Pancreas (tissue), 10 donors: ENCODE measurements around the gene LMX1B. TPM values are rescaled to one million over a fixed set of nuclear protein-coding genes. Genes with fewer than 3 reads are reported as not detected.

Experiments
- ATAC-seq, 4 donors: fragments of 200-7000 bp; cut with Tn5 transposase; one replicate each; pipeline versions ENCODE4 v1.8.0 to v1.9.1; 2020; ENCODE audit warnings: mild to moderate bottlenecking in 4 of 4, moderate library complexity in 4 of 4
- DNase-seq, 6 donors: peaks; one replicate each; pipeline ENCODE4 v3.0.0-alpha.2; 2020
- FAIRE-seq: peaks from 2 replicates; lab custom pipeline; 2012; peaks lifted over from hg19 to GRCh38; lab: Jason Lieb, UNC
- H3K27ac ChIP-seq, 4 donors: fragments of 200-600 bp; sonication (generic); 1 replicate in 3 of 4; 2 replicates in 1 of 4; pipeline versions ENCODE4 v1.5.0 to v1.8.0; 2020
- H3K27me3 ChIP-seq, 4 donors: fragments of 200-600 bp; one replicate each; pipeline ENCODE4 v1.8.0; 2021
- H3K36me3 ChIP-seq, 3 donors: fragments of 200-600 bp; sonication (generic) in 1 of 3; one replicate each; pipeline versions ENCODE4 v1.5.0 to v1.8.0; 2020 to 2021
- H3K4me1 ChIP-seq, 3 donors: fragments of 200-600 bp; one replicate each; pipeline ENCODE4 v1.8.0; 2021
- H3K4me3 ChIP-seq, 4 donors: fragments of 200-600 bp; sonication (generic) in 2 of 4; one replicate each; pipeline versions ENCODE4 v1.5.0 to v1.8.0; 2020 to 2021
- H3K9me3 ChIP-seq, 4 donors: fragments of 200-600 bp; one replicate each; pipeline ENCODE4 v1.8.0; 2021
- WGBS, 2 donors: extraction: QIAGEN DNeasy Blood & Tissue Kit; methylation state at CpG; one replicate each; pipeline ENCODE4 v1.1.7; 2013; 5-methylcytosine and 5-hydroxymethylcytosine counted together
- intact Hi-C, 3 donors: fragments of 100-400 bp; cut with DNase I; formaldehyde crosslinking; loops; one replicate each; pipeline versions ENCODE4 v1.11.1 to v1.14.2; 2022
- polyA plus RNA-seq, 2 donors: library from polyadenylated mRNA; stranded (reverse); fragments of 200-250 nt; gene quantifications; one replicate each; pipeline ENCODE4 v1.2.3, GENCODE V29; 2013
- total RNA-seq, 6 donors: library from RNA; stranded (reverse); fragmentation: NEBNext Ultra II Directional in 4 of 6; extraction: Animal tissue kit (Norgen Biotek cat#: 25700) in 4 of 6; gene quantifications; one replicate each; pipeline versions ENCODE4 v1.2.1 to v1.2.4, GENCODE V29; 2021 to 2023
- TF ChIP-seq, protein P1 (sequence below), 4 donors: fragments of 200-600 bp; sonication (generic) in 3 of 4; IDR thresholded peaks; one replicate each; pipeline versions ENCODE4 v1.5.0 to v1.8.0; 2021; ENCODE audit warnings: antibody characterized with exemption in 4 of 4
- donor health status: healthy with polysubstance abuse.
- donor health status: DM: no; HTN: no; CAD: no; lungs with moderate emphysema.
- donor health status: DM: no; HTN: no; CAD: no.
- donor health status: control.
- donor health status: control.
- donor health status: Bipolar disorder and iron deficiency.
- donor health status: DM: yes; HTN: yes; CAD: no.
- donor health status: DM: no; HTN: no; CAD: no.
- donor health status: DM: no; HTN: no; CAD: no.
- donor health status: DM: yes; HTN: yes; CAD: no.

Gene LMX1B
- total and polyA plus RNA-seq, 8 donors, result 0.05 to 1.2 (median 0.46) TPM

DNA sequence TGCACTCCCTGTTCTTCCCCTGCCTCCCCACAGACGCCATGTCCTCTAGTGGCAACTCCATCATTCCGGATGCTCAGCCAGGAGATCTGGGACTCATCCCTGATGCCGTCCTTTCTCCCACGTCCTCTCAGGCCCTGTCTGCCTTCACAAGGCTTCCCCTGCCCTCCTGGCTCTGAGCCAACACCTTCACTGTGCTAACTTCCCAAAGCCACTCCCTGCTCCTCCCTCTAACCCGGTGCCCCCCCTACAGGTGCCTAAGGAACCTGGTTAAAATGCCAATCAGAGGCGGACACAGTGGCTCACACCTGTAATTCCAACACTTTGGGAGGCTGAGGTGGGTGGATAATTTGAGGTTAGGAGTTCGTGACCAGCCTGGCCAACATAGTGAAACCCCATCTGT lies 67.6 kb downstream of the LMX1B start:
- Histone ChIP-seq H3K4me3 (no peak overlapping the region), H3K36me3 (no peaks in the 10 kb centered on the region), H3K4me1 (no peaks in the 10 kb centered on the region), H3K27me3 (peaks cover 0 to 7% (median 3%) of the 10 kb centered on the region in 4 donors), H3K9me3 (no peaks in the 10 kb centered on the region), H3K27ac (no peak overlapping the region)
- TF ChIP-seq, protein P1, sequence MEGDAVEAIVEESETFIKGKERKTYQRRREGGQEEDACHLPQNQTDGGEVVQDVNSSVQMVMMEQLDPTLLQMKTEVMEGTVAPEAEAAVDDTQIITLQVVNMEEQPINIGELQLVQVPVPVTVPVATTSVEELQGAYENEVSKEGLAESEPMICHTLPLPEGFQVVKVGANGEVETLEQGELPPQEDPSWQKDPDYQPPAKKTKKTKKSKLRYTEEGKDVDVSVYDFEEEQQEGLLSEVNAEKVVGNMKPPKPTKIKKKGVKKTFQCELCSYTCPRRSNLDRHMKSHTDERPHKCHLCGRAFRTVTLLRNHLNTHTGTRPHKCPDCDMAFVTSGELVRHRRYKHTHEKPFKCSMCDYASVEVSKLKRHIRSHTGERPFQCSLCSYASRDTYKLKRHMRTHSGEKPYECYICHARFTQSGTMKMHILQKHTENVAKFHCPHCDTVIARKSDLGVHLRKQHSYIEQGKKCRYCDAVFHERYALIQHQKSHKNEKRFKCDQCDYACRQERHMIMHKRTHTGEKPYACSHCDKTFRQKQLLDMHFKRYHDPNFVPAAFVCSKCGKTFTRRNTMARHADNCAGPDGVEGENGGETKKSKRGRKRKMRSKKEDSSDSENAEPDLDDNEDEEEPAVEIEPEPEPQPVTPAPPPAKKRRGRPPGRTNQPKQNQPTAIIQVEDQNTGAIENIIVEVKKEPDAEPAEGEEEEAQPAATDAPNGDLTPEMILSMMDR (IDR thresholded peaks at IDR 0.05), result no peak
- 55 to 59% methylated on average over 7 of the region's 7 CpGs for WGBS, 2 donors
- no peak for DNase-seq
- intact Hi-C loops, result no loop called here
- FAIRE-seq, result no peak
- ATAC-seq, result no peak

DNA sequence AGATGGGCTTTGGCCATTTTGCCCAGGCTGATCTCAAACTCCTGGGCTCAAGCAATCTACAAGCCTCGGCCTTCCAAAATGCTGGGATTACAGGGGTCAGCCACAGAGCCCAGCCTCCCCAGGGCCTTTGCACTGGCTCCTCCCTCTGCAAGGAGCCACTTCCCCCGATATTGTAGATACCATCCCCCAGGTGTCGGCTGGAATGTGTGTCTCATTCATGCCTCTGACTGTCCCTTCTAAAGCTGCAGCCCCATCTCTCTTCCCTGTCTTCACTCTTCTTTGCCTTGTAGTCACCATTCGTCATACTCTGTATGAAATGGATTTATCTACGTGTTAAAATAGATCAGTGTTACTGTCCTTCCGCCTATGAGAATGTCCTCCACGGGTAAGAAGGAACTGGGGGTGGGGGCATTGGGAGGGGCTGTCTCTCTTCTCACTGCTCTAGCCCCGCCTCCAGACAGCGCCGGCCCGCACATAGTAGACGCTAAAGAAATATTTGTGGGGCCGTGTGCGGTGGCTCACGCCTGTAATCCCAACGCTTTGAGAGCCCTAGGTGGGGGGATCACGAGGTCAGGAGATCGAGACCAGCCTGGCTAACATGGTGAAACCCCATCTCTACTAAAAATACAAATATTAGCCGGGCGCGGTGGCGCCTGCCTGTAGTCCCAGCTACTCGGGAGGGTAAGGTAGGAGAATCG lies 68.5 kb downstream of the LMX1B start:
- ATAC-seq, result no peak
- Histone ChIP-seq H3K9me3 (no peaks in the 10 kb centered on the region), H3K27ac (no peak overlapping the region), H3K4me1 (no peaks in the 10 kb centered on the region), H3K4me3 (no peak overlapping the region), H3K27me3 (peaks cover 0 to 4% (median 2%) of the 10 kb centered on the region in 4 donors), H3K36me3 (no peaks in the 10 kb centered on the region)
- DNase-seq, result no peak
- 37 to 42% methylated on average over 24 of the region's 24 CpGs for WGBS, 2 donors
- intact Hi-C loops, result no loop called here
- no peak for FAIRE-seq
- TF ChIP-seq, protein P1 (IDR thresholded peaks at IDR 0.05), result no peak

DNA sequence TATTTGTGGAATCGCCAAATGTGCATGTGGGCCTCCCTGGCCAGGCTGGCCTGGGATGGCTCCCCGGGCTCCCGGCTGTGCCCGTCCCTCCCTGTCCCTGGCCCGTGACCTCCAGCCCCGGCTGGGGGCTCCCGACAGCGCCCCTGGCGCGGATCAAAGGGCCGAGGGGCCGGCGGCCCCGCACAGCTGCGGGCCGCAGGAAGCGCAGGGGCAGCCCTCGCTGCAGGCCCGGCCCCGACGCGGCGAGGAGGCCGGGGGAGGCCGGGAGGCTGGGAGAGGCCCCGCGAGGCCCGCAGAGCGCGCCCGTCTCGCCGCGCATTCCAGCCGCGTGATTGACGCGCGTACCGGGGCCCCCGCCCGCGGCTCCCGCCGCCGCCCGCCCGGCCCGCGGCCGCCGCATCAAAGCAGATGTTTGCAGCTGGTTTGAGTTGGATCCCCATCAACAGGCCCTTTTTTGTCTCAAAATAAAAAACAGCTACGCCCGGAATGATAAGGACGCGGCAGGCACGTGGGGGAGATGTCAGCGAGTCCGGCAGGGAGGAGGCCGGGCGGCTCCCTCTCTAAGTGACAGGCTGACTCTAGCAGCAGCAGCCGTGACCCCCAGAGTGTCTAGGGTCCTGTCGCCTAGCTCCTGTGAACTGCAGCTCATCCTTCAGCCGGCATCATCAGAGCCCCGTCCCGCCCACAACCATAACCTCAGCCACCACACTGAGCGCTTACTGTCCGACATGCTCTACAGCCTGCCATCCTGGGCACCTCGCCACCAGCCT lies 69.4 kb downstream of the LMX1B start:
- Histone ChIP-seq H3K4me3 (peak overlapping the region in 1 of 4 donors; percentile 14), H3K27ac (no peak overlapping the region), H3K36me3 (no peaks in the 10 kb centered on the region), H3K9me3 (no peaks in the 10 kb centered on the region), H3K4me1 (no peaks in the 10 kb centered on the region), H3K27me3 (peaks cover 0 to 4% (median 2%) of the 10 kb centered on the region in 4 donors)
- FAIRE-seq, result no peak
- WGBS, 2 donors, result 5 to 7% methylated on average over 49 to 69 of the region's 69 CpGs
- no peak for DNase-seq
- intact Hi-C loops, result no loop called here
- TF ChIP-seq, protein P1 (IDR thresholded peaks at IDR 0.05), result no peak
- ATAC-seq, result peak in 1 of 4 donors; percentile 32

DNA sequence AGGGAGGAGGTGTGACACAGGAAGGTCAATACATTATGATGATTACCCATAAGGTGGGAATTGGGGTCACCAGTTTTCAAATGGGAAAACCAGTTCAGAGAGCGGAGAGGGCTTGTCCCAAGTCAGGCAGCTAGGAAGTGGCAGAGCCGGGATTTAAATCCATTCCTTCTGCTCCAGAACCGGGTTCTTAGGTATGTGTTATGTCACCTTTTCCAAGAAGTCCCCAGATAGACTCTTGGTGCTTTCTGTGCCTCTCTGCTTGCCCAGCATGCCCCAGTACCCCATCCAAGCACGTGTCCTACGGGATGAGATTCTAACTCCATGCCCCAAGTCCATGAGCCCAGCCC lies 69.9 kb downstream of the LMX1B start:
- no peaks in the 10 kb centered on the region for H3K4me1 ChIP-seq
- ATAC-seq (no peak), DNase-seq (no peak), FAIRE-seq (no peak)
- intact Hi-C loops, result no loop called here
- peaks cover 0 to 4% (median 2%) of the 10 kb centered on the region in 4 donors for H3K27me3 ChIP-seq
- H3K9me3 ChIP-seq, result no peaks in the 10 kb centered on the region
- H3K4me3 ChIP-seq, result no peak overlapping the region
- no peak overlapping the region for H3K27ac ChIP-seq
- H3K36me3 ChIP-seq, result no peaks in the 10 kb centered on the region
- 70 to 73% methylated on average over 5 of the region's 5 CpGs for WGBS, 2 donors
- TF ChIP-seq, protein P1 (IDR thresholded peaks at IDR 0.05), result no peak

DNA sequence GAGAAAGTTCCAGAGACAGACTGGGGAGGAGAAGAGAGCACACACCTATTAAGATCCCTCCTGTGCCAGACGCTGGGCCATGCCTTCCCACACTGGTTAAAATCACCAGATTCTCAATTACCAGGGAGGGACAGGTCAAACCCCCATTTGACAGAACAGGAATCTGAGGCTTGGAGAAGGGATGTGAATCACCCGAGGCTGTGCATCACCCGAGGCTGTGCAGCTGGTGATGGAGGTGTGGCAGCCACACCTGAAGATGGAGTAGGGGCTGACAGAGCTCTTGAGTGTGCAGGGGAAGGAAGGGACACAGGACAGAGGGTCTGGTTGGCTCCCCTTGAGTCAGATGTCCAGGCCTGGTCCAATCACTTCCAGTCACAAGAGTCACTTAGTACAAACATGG lies 70.6 kb downstream of the LMX1B start:
- Histone ChIP-seq H3K27me3 (peaks cover 0 to 4% (median 2%) of the 10 kb centered on the region in 4 donors), H3K4me1 (no peaks in the 10 kb centered on the region), H3K27ac (no peak overlapping the region), H3K4me3 (no peak overlapping the region), H3K9me3 (no peaks in the 10 kb centered on the region), H3K36me3 (no peaks in the 10 kb centered on the region)
- TF ChIP-seq, protein P1 (IDR thresholded peaks at IDR 0.05), result no peak
- FAIRE-seq, result no peak
- WGBS, 2 donors, result 47 to 81% methylated on average over 3 of the region's 3 CpGs
- no peak for DNase-seq
- intact Hi-C loops, result no loop called here
- no peak for ATAC-seq
